ENCODE measurements around the gene ALKBH7.
"Not testable (repeated sequence)": the region's sequence is repeated elsewhere in the genome, so short reads cannot be mapped to it uniquely, and the experiment has no call there.

Gene ALKBH7

DNA sequence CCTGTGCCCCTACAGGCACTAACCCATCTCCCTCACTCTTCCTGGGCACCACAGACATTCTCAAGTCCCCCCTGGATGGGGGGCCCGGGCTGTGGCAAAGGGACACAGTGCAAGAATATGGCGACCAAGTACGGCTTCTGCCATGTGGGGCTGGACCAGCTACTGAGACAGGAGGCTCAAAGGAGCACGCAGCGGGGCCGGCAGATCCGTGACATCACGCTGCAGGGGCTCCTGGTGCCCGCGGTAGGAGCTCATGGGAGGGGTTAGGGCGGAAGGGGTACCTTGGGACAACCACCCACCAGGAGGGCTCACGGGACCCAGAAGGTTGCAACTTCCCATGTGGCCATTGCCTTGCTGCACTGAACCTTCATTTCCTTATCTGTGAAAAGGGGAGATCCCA, 23.7 kb downstream of the ALKBH7 start:
- DNase-seq (ENCODE audit: low read depth in 4 of 4, low spot score in 1 of 4) = no peak

DNA sequence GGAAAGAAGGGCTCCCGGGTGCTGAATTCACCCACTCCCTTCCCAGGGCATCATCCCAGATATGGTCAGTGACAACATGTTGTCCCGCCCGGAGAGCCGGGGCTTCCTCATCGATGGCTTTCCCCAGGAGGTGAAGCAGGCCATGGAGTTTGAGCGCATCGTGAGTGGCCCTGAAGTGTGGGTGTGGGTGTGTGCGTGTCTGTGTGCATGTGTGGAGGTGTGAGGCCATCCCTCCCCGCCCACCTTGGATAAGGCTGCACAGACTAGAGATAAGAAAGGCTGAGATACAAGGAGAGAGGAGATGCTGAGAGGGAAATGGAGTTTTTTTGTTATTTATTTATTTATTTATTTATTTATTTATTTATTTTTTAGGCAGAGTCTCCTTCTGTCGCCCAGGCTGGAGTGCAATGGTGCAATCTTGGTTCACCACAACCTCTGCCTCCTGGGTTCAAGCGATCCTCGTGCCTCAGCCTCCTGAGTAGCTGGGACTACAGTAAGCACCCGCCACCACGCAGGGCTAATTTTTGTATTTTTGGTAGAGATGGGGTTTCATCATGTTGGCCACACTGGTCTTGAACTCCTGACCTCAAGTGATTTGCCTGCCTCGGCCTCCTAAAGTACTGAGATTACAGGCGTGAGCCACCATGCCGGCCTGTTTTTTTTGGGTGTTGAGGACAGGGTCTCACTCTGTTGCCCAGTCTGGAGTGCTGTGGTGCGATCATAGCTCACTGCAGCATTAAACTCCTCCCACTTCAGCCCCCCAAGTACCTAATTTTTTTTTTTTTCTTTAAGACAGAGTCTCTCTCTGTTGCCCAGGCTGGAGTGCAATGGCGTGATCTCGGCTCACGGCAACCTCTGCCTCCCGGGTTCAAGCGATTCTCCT, 27.7 kb downstream of the ALKBH7 start:
- DNase-seq (ENCODE audit: low read depth in 4 of 4, low spot score in 1 of 4) = not testable (repeated sequence)

DNA sequence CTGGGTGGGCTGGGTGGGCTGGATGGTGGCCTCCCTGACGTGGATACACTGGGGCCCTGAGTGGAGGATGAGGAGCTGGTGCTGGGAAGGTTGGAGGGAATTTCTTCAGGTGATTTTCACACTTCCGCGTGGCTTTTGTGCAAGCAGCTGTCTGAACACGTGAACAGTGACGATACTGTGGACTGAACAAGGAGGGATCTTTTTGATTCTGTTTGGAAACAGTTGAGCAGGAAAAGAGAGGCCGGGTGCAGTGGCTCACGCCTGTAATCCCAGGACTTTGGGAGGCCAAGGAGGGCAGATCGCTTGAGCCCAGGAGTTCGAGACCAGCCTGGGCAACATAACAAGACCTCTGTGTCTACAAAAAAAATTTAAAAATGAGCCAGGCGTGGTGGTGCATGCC, 29.5 kb downstream of the ALKBH7 start:
- no peak for DNase-seq (ENCODE audit: low read depth in 4 of 4, low spot score in 1 of 4)

DNA sequence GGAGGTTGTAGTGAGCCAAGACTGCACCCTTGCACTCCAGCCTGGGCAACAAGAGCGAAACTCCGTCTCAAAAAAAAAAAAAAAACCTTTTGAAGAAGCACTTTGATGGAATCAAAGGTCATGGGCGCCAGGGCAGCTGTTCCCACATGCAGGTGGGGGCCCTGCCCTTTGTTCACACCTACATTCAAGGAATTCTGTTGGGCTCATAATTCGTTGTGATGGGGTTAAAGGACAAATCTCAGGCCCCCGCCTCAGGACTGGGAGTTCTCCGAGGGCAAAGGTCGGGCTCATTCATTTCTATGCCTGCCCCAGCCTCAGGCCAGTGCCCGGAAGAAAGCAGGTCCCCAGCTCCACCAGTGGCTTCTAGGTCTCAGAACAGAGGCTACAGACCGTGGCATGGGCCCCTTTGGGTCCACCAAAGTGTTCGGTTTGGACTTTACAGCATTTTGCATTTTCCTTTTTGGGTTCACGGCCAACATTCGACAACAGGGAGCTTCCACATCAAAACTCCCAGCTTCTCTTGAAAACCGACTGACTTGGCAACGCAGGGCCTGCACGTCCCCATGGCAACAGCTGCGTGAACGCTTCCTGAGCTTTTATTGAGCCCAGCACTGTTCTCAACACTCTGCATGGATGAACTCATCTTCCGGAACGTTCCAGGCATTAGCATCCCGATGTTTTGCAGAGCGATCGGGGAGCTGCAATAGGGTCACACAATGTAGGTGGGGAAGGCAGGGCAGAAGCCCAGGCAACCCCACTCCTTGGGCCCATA, 30.4 kb downstream of the ALKBH7 start:
- DNase-seq (ENCODE audit: low read depth in 4 of 4, low spot score in 1 of 4) = no peak

DNA sequence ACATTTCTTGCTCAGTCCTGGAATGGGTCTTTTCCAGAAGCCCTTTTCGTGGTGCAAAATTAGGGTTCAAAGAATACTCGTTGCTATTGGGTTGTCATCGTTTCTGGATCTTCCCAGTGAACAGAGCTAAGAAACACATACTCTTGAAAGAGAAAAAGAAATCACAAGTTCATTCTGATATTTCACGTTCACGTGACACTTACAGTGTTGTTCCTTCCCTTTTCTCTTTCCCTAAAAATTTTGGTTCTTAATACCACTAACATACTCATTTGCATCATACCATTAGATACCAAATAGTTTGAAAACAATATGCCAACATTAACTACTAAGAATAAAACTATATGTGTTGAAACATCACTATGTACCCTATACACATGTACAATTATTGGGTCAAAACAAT, 33.8 kb downstream of the ALKBH7 start:
- no peak for DNase-seq (ENCODE audit: low read depth in 4 of 4, low spot score in 1 of 4)

DNA sequence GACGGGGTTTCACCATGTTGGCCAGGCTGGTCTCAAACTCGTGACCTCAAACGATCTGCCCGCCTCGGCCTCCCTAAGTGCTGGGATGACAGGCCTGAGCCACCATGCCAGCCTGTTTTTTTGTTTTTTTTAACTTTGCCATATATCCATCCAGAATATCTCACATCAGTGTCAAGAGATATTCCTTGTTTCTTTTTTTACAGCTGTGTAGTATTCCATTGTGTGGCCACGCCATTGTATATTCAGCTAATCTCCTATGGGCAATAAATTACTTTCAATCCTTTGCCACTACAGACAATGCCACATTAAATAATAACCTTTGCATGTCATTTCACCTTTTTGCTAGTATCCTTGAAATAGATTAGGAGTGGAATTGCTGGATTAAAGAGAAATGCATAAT, 36.8 kb downstream of the ALKBH7 start:
- no peak for DNase-seq (ENCODE audit: low read depth in 4 of 4, low spot score in 1 of 4)

DNA sequence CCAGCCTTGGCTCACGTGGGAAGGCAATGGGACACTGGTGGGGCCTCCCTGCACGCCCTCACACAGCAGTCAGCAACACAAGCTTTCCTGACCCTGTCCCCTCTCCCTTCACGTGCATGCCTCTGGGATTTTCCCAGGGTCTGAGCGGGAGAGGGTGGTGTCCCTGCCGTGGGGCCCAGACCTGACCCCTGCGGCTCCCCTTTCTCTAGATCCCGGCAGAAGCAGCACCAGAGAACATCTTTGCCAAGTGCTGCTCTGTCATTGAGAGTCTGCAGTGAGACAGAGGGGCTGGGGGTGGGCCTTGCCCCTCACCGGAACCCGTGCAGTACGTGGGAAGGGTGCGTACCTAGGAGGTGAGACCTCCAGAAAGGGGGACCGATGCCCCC, 39.5 kb downstream of the ALKBH7 start:
- no peak for DNase-seq (ENCODE audit: low read depth in 4 of 4, low spot score in 1 of 4)

DNA sequence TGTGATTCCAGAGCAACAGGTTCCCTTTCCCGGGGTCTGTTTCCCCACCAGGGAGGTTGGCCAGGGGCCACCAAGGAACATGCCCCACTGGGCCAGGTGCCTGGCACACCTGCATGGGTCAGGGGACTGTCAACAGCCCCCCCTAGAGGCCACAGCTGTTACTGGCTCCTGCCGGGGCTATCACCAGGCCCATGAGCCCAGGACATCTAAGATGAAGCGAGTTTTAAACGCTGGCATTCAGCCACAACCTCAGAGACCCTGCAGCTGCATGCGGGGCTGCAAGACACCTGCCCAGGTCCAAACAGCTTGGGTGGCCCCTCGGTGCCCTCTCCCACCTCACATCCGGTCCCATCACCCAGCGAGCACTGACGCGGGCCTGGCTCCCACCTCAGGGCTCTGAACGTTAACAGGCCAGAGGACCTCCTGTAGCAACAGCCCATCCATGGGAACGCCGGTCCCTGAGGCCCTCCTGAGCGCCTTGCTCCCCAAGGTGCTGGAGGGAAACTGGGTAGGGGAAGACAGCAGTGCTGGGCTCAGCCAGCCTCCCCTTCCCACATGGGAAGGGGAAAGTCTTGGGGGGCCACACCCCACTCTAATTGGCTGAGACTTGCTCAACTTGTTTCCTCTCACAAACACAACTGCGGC, 40.0 kb downstream of the ALKBH7 start:
- no peak for DNase-seq (ENCODE audit: low read depth in 4 of 4, low spot score in 1 of 4)

DNA sequence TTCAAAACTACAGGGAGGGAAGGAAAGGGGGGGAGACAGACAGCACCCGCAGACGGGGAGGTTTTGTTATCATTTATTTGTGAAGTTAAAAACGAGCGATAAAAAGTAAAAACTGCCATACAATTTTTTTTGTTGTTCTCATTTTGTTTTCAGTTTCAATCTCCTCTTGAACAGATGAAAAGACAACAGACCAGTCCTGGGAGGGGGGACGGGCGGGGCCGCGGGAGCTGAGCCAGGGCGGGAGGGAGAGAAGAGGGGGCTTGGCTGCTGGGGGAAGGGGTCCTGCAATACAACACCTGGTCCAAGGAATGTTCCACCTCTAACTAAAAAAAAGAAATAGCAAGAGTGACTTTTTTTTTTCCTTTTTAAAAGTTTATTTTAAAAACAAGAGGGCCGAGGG, 40.7 kb downstream of the ALKBH7 start:
- DNase-seq (ENCODE audit: low read depth in 4 of 4, low spot score in 1 of 4) = no peak

DNA sequence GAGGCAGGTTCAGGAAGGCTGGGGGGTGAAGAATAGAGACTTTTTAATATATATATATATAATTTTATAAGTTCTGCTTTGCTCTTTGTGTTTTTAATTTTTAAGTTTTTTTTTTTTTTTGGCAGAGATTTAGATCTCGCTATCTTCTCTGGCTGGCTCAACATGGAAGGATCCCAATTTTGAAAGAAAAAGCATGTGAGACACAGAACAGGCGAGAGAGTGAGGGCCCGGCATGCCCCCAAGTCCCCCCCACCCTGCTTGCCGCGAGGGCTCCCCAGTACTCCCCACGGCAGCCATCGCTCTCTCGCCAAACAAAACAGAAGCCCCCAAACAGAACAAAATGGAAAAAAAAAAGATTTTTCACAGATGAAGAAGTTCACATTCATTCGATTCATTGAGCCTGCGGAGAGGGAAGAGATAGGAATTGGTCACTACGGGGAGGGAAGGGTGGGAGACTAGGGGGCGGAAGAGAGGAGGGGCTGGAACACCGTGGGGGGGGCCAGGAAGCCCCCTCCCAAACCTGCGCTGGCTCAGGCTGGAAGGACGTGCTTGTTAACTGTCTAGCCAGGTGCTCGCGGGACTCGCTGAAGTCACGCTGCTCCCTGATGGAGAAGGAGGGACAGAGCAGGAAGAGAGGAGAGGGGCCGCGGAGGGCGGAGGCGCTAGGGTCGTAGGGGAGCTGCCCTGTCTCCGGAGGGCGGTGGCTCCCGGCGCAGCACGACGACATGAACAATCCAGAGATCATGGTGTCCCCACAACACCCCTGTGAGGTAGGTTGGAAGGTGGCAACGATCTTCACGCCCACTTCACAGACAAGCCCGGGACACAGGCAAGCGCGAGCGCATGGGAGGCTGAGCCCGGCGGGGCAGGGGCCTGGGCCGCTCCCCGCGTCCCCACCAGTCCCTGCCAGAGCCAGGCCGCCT, 41.4 kb downstream of the ALKBH7 start:
- DNase-seq (ENCODE audit: low read depth in 4 of 4, low spot score in 1 of 4) = no peak

DNA sequence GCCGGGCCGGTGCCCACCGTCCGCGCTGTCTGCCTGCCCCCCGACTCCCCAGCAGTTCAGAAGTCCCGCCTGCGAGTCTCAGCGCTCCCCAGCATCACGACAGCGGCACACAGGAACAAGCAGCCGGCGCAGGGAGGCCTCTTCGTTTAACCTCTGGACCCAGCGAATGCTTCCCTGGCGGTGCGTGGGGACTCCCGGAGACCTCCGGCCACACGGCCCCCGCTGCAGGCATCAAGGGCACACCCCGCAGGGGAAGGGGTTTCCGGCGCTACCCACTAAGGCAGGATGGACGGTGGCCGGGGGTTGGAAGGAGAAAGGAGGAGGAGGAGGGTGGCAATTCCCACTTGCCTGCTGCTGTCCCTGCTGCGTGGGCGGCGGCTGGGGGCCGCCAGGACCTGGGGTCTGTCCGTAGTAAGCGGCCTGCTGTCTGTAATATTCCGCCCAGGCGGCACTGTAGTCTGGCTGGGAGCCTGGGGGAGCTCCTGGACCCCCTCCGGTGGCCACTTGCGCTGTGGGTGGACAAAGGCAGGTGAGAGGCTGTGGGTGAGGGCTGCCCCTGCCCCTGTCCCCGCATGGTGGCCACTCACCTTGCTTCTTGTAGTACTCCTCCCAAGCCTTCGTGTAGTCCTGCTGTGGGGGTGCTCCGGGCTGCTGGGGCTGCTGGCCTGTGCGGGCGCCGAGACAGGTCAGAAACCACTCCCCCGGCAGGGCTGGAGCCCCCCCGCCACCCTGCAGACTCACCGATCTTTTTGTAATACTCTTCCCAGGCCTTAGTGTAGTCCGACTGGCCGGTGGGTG, 42.4 kb downstream of the ALKBH7 start:
- DNase-seq (ENCODE audit: low read depth in 4 of 4, low spot score in 1 of 4) = no peak

DNA sequence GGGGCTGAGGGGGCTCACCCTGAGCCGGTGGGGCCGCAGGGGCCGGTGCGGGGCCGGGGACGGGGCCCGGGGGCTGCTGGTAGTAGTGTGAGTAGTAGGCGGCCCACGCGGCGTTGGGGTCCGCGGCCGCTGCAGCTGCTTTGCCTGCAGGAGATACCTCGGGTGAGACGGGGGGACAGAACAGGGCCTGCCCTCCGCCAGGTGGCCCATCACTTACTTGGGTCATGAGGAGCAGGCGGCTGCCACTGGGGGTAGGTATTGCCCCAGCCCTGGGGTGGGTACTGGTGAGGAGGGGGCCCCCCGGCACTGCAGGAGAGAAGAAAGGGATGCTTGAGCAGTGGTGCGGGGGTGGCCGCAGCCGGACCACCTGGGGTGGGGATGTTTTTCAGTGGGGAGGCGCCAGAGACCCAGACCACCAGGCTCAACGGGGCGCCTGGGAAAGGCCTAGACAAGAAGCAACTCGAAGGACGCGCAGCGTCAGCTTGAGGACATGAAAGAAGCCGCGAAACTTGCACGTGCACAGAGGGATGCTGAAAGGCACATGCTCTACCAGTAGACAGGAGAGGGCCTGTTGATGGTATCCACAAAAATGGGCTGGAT, 43.1 kb downstream of the ALKBH7 start:
- no peak for DNase-seq (ENCODE audit: low read depth in 4 of 4, low spot score in 1 of 4)

DNA sequence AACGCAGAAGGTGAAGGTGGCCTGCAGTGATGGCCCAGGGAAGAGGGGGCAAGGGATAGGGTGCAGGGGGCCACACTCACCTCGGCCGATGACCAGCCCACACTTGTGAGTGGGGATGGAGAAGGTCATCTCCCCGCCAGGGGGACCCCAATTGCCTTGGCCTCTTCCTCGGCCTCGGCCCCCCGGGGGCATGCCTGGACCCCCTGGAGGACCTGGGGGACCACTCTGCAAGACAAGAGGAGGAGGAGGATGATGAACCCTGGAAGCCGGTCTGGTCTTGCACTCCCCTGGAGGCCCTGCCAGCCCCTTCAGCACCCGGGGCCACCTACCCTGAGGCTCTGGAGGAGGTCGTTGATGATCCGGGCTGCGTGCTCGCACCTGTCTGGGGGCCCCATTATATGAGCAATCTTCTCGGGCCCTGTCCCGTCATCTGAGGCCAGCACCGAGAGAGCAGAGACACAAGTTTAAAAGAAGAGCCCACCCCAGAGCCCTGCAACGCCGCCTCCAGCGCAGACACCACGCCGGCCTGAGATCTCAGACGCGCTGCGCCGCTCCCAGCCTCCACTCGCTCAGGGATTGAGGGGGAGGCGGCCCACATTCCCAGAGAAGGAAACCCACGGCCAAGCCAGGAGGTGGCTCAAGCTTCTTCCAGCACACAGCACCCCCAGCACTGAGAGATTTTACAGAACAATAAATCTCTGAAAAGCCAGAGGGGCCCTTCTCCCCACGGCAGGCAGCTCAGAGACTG, 44.2 kb downstream of the ALKBH7 start:
- DNase-seq (ENCODE audit: low read depth in 4 of 4, low spot score in 1 of 4) = no peak

DNA sequence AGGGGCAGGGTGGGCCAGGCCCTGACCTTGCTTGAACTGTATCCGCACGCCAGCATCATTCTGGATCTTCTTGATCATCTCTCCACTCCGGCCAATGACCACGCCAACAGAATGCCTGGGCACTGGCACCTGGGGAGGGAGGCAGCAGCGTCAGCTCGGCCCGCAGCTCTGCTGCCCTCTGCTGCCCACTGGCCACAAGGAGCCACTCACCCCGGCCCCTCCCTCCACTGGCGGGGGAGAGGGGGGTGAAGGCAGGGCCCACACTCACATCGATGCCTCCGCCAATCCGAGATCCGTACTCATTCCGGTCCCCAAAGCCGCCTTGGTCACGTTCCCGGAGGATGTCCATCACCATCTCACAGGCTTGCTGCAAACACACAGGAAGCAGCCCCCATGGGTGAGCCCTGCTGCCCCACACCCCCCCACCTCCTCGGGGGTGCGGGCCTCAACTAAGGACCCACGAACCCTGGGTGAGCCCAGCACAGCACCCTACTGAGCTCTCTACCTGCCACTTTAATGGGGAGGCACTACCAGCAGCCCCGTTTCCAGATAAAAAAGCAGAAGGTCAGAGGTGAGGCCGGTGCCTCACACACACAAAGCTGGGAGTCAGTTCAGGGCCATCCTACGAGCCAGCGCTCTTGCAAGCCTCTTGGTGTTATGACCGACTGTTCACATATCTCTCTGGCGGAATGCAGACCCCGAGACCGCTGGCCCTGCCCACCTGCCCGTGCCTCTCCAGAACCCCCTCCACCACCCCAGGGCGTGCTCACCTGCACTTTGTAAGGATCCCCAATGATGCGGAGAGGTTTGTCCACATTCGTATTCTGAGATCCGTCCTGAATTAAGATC, 45.3 kb downstream of the ALKBH7 start:
- no peak for DNase-seq (ENCODE audit: low read depth in 4 of 4, low spot score in 1 of 4)

DNA sequence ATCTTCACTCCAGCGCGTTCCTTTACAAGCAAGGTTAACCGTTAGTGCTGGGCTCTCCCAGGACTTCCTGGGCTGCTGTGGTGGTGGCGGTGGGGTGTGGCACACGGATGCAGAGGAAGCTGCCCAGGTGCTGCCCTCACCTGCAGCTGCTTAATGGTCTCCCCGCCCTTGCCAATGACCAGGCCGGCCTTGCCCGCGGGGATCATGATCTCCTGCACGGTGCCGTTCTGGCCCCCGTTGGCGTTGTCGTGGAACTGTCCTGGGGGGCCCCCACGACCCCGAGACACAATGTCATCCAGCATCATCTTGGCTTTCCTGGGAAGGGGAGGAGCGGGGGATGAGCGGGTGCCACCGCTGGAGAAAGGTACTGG, 46.0 kb downstream of the ALKBH7 start:
- DNase-seq (ENCODE audit: low read depth in 4 of 4, low spot score in 1 of 4) = no peak

DNA sequence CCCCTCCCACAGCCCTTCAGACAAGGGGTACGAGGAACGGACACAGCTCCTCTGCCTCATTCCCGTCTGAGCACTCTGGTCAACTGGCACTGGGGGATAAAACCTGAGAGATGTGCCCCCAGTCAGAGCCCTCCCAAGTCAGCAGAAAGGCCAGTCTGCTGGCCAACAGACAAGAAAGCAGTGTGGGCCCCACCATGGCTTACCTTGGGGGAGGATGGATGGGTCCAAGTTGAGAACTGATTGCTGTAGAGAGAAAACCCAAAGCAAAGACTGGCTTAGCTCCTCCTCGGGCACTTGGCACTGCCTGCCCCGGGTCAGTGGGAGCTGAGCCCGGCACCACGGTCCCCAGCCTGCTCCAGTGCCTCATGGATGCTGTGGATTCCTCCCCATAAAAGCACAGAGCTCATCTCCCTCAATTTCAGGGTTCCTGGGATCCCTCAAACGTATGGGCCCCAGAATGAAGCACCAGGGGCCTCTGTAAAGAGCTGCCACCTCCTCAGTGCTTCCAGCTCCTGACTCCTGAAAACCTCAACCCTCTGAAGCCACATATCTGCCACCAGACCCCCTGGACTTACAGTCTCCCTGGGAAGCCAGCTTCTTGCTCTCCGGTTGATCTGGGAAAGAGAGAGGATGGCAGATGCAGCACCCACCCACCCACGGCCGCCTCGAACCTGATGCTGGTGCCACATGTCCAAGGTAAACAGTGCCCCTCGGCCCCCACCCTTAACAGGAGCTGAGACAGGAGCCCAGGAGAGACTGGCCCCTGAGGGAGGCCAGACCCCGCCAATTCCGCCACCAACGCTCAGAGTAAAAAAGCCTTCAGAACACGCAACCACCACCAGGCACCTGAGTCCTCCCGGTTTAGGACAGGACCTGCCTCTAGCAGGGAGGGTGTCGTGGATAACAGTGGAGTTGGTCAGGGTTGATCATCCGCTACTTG, 48.8 kb downstream of the ALKBH7 start:
- no peak for DNase-seq (ENCODE audit: low read depth in 4 of 4, low spot score in 1 of 4)
